GM18868 (cell line): ENCODE measurements around the gene COL5A1.
"Not testable (repeated sequence)": the region's sequence is repeated elsewhere in the genome, so short reads cannot be mapped to it uniquely, and the experiment has no call there.

ENCODE experiments used
- ATAC-seq: cut with Tn5 transposase; IDR thresholded peaks from one replicate; pipeline ENCODE4 v1.9.1; 2021; ENCODE audit warnings: mild to moderate bottlenecking, moderate library complexity; ENCODE audit not compliant: unreplicated experiment

Gene COL5A1

GRCh38 chr9:134637696-134638501 is 3.7 kb upstream of the COL5A1 start:
- no peak for ATAC-seq

- no peak for ATAC-seq
Measured at GRCh38 chr9:134638502-134639090, 3.0 kb upstream of the COL5A1 start.

GRCh38 chr9:134639994-134640393 is 1.6 kb upstream of the COL5A1 start:
- ATAC-seq = no peak

GRCh38 chr9:134640506-134641172 is 964 bp upstream of the COL5A1 start:
- no peak for ATAC-seq

- no peak for ATAC-seq
Measured at GRCh38 chr9:134641990-134642384, 384 bp downstream of the COL5A1 start.

GRCh38 chr9:134642385-134643181 is 980 bp downstream of the COL5A1 start:
- no peak for ATAC-seq

- no peak for ATAC-seq
Measured at GRCh38 chr9:134643222-134643671, 1.6 kb downstream of the COL5A1 start.

GRCh38 chr9:134644401-134644724 is 2.8 kb downstream of the COL5A1 start:
- ATAC-seq = not testable (repeated sequence)

- ATAC-seq = no peak
Measured at GRCh38 chr9:134644725-134645606, 3.4 kb downstream of the COL5A1 start.

GRCh38 chr9:134645607-134646365 is 4.2 kb downstream of the COL5A1 start:
- ATAC-seq = no peak

GRCh38 chr9:134647359-134648080 is 5.9 kb downstream of the COL5A1 start:
- no peak for ATAC-seq

GRCh38 chr9:134648701-134649530 is 7.3 kb downstream of the COL5A1 start:
- no peak for ATAC-seq

- ATAC-seq = no peak
Measured at GRCh38 chr9:134650431-134651190, 9.0 kb downstream of the COL5A1 start.

- ATAC-seq = no peak
Measured at GRCh38 chr9:134651226-134651905, 9.8 kb downstream of the COL5A1 start.

GRCh38 chr9:134652291-134653225 is 11.0 kb downstream of the COL5A1 start:
- ATAC-seq = no peak
